Neural cell (in vitro differentiated cells): Measurements from ENCODE around the gene SFXN3.

ENCODE experiments used
- EP300 ChIP-seq: fragments of 450-650 bp; conservative IDR thresholded peaks from 2 replicates; pipeline ENCODE4 v1.6.1; 2014; ENCODE audit warnings: antibody characterized with exemption, mild to moderate bottlenecking, moderate library complexity; ENCODE audit not compliant: poor library complexity, severe bottlenecking
- EZH2 ChIP-seq: fragments of 200-600, 300-800 bp; shearing (Covaris generic), sonication (generic); IDR thresholded peaks from 2 replicates; pipeline ENCODE4 v1.6.1; 2014; ENCODE audit warnings: antibody characterized with exemption, low read length, borderline replicate concordance, mild to moderate bottlenecking; ENCODE audit not compliant: insufficient read depth, poor library complexity, severe bottlenecking
- MXI1 ChIP-seq: fragments of 450-650 bp; conservative IDR thresholded peaks from 2 replicates; pipeline ENCODE4 v1.6.1; 2014; ENCODE audit warnings: antibody characterized with exemption, mild to moderate bottlenecking; ENCODE audit not compliant: poor library complexity, severe bottlenecking
- POLR2AphosphoS5 ChIP-seq: IDR thresholded peaks from 2 replicates; pipeline ENCODE4 v1.6.1; 2012
- RAD21 ChIP-seq: fragments of 450-650 bp; conservative IDR thresholded peaks from 2 replicates; pipeline ENCODE4 v1.6.1; 2014; ENCODE audit warnings: antibody characterized with exemption, mild to moderate bottlenecking, moderate library complexity
- SMC3 ChIP-seq: fragments of 450-650 bp; conservative IDR thresholded peaks from 2 replicates; pipeline ENCODE4 v1.6.1; 2014; ENCODE audit warnings: antibody characterized with exemption, mild to moderate bottlenecking, moderate library complexity; ENCODE audit not compliant: poor library complexity
- TAF1 ChIP-seq: IDR thresholded peaks from 2 replicates; pipeline ENCODE4 v1.6.1; 2012; ENCODE audit warnings: low read depth
- TF ChIP-seq, protein P1 (sequence below): fragments of 450-650 bp; IDR thresholded peaks from 2 replicates; pipeline ENCODE4 v1.5.1; 2014; ENCODE audit warnings: antibody characterized with exemption, mild to moderate bottlenecking, moderate library complexity; ENCODE audit not compliant: poor library complexity, severe bottlenecking

DNA sequence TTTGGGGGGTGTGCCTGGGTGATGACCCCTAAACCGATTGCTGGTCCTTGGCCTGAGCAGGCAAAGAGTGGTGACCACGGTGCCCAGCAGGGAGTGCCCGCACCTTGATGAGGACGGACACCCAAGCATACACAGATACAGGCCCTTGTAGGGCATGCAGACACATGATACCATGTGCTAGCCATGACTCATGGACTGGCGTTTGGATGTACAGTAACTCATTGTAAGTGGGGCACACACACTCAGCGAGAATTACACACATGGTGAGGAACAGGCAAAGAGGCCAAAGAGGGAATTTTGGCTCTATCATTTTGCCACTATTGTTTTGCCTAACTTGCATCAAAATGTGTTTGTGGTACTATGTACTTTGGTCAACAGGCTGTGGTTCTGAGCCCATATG, 54.8 kb downstream of the SFXN3 start:
- TF ChIP-seq, protein P1, sequence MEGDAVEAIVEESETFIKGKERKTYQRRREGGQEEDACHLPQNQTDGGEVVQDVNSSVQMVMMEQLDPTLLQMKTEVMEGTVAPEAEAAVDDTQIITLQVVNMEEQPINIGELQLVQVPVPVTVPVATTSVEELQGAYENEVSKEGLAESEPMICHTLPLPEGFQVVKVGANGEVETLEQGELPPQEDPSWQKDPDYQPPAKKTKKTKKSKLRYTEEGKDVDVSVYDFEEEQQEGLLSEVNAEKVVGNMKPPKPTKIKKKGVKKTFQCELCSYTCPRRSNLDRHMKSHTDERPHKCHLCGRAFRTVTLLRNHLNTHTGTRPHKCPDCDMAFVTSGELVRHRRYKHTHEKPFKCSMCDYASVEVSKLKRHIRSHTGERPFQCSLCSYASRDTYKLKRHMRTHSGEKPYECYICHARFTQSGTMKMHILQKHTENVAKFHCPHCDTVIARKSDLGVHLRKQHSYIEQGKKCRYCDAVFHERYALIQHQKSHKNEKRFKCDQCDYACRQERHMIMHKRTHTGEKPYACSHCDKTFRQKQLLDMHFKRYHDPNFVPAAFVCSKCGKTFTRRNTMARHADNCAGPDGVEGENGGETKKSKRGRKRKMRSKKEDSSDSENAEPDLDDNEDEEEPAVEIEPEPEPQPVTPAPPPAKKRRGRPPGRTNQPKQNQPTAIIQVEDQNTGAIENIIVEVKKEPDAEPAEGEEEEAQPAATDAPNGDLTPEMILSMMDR, result no peak
- TF ChIP-seq EZH2 (no peak), TAF1 (no peak), SMC3 (no peak), POLR2AphosphoS5 (no peak), EP300 (no peak), RAD21 (no peak), MXI1 (no peak)
